Spleen (tissue), 7 donors: ENCODE data around the gene SMARCA4.
A peak's percentile ranks its signal among the peaks of the same experiment; 100 is the strongest.

Experiments used
- CTCF ChIP-seq, 11 experiments: fragments of 200-600 bp in 7 of 11; fragments of 450-650 bp in 4 of 11; sonication (generic) in 4 of 11; IDR thresholded peaks in 8 of 11; conservative IDR thresholded peaks in 3 of 11; 1 replicate in 7 of 11; 2 replicates in 4 of 11; pipeline versions ENCODE4 v1.4.0 to v1.8.0; 2016 to 2021; ENCODE audit warnings: antibody characterized with exemption in 11 of 11, inconsistent platforms in 4 of 11, mild to moderate bottlenecking in 1 of 11
- POLR2A ChIP-seq, 3 donors: fragments of 450-650 bp; IDR thresholded peaks; one replicate each; pipeline ENCODE4 v1.5.1; 2017; ENCODE audit warnings: antibody characterized with exemption in 3 of 3, mild to moderate bottlenecking in 1 of 3
- POLR2AphosphoS5 ChIP-seq, 3 donors: sonication (generic); formaldehyde crosslinking; IDR thresholded peaks; one replicate each; pipeline ENCODE4 v1.5.1; 2017; ENCODE audit warnings: antibody characterized with exemption in 3 of 3
- donor health status: DM: no; HTN: no; CAD: no; lungs with moderate emphysema.
- donor health status: DM: no; HTN: no; CAD: no.
- donor health status: DM: no; HTN: no; CAD: no.

GRCh38 chr19:11021760-11022144 lies 60.9 kb downstream of the SMARCA4 start:
- no peak for TF ChIP-seq CTCF (IDR thresholded peaks at IDR 0.05 in 8 of 11, conservative IDR thresholded peaks at IDR 0.05 in 3 of 11)
- peak in 1 of 3 donors; percentile 24 for TF ChIP-seq POLR2AphosphoS5 (IDR thresholded peaks at IDR 0.05)
- TF ChIP-seq POLR2A (IDR thresholded peaks at IDR 0.05): no peak
